CD1c-positive myeloid dendritic cell (primary cell): ENCODE data around the gene SAMD4A.
A peak's percentile ranks its signal among the peaks of the same experiment; 100 is the strongest.
"Not testable (repeated sequence)": the region's sequence is repeated elsewhere in the genome, so short reads cannot be mapped to it uniquely, and the experiment has no call there.

ENCODE experiments used
- DNase-seq: peaks from one replicate; pipeline ENCODE4 v3.0.0-alpha.2; 2016; ENCODE audit errors: extremely low spot score

The SAMD4A gene

DNA sequence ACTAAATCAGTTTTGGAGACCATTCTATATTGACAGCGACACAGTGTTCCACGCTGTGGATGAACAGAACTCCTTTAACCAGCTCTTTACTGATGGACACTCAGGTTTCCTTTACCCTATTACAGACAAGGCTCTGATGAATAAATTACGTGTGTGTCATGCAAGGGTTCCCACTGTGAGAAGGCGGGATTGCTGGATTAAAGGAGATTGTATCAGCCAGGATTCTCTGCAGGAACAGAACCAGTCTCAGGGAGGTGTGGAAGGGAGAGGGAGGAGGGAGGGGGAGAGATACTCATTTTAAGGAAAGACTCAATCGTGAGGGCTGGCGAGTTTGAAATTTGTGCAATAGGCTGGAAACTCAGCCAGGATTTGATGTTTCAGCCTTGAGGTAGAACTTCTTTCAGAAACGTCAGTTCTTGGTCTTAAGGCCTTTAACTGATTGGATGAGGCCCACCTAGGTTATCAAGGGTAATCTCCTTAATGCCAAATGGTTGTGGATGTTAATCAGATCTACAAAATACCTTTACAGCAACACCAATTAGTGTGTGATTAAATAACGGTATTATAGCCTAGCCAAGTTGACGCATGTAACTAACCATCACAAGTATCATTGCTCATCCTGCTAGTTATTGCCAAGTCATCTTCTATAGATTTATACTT, 231.7 kb downstream of the SAMD4A start:
- no peak for DNase-seq

DNA sequence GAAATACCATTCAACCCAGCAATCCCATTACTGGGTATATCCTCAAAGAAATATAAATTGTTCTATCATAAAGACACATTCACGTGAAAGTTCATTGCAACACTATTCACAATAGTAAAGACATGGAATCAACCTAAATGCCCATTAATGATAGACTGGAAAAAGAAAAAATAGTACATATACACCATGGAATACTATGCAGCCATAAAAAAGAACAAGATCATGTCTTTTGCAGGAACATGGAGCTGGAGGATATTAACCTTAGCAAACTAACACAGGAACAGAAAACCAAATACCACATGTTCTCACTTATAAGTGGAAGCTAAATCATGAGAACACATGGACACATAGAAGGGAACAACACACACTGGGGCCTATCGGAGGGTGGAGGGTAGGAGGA, 234.6 kb downstream of the SAMD4A start:
- not testable (repeated sequence) for DNase-seq

DNA sequence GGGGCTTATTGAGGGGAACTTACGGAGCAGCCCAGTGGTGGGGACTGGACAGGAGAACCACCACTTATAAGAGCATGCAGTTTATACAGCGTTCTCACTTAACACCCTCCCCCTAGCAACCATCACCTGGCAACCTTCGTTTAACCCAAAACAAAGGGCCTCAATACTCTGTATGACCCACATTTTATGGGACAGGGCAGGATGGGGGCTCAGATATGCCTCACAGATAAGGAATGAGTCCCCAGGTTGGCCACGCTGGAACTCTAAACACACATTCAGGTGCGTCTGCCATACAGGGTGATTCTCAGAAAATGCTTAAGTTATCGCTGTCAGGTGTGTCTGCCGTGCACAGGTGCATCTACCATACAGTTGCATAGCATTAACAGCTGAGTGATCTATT, 236.5 kb downstream of the SAMD4A start:
- no peak for DNase-seq

DNA sequence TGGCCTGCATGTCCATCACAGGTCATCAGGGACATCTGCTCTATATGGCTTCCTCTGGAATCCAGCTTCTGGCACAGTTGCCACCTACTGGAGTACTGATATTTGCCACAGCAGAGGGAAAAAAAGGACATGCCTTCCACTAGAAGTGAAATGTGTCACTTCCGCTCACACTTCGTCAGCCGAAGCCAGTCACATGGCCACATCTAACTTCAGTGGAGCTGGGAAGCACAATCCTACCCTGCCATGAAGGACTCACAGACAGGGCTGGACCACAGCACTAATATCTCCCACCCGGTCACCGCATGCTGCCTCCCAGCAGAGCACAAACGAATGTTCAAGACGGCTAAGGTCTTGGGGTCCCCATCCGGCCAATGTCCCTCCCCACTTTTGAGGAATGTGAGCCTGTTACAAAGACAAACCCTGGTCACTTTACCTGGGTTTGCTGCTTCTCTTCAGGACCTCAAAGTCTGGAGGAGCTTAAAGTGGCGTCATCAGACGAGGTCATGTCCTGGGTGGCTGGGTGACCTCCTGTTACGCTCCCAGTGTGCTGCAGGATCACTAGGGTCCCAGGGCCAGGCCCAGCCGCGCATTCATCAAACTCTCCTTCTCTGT, 237.1 kb downstream of the SAMD4A start:
- no peak for DNase-seq

DNA sequence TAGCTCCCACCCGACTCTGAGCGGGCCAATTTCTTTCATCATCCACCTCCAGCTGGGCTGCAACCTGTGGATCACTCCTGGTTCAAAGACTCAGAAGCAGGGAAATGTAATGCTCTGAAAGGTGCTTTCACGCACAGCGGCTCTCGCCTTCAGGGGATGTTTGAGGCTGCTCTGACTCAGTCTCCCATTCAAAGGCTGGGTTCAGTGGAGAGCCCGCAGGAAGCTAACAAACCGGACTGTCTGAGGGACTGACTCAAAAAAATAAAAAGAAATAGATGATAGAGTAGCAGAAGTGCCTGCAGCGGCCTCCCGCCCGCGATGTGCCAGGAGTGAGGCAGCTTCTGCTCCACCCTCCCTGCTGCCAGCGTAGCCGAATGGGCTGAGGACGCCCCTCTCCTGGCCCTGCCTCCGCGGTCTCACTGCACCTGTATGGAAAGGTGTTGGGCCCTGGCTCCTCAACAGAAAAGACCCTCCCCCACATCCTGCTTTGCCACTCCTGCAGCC, 237.7 kb downstream of the SAMD4A start:
- no peak for DNase-seq

DNA sequence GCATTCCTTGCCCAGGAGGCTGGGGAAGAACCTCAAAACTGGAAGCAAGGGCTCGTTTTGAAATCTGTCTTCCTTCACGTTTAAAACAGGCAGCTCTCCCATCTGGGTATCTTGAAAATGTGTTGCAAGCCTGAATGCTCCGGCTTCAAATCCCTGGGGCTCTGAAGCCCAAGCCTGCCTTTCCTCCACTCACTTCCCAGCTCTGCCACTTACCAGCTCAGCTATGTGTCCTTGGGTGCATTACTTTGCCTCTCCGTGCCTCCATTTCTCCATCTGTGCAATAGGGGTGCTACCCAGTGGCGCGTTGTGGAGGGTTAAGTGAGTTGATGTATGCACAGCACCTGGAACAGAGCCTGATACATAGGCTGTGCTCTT, 238.1 kb downstream of the SAMD4A start:
- DNase-seq = no peak

DNA sequence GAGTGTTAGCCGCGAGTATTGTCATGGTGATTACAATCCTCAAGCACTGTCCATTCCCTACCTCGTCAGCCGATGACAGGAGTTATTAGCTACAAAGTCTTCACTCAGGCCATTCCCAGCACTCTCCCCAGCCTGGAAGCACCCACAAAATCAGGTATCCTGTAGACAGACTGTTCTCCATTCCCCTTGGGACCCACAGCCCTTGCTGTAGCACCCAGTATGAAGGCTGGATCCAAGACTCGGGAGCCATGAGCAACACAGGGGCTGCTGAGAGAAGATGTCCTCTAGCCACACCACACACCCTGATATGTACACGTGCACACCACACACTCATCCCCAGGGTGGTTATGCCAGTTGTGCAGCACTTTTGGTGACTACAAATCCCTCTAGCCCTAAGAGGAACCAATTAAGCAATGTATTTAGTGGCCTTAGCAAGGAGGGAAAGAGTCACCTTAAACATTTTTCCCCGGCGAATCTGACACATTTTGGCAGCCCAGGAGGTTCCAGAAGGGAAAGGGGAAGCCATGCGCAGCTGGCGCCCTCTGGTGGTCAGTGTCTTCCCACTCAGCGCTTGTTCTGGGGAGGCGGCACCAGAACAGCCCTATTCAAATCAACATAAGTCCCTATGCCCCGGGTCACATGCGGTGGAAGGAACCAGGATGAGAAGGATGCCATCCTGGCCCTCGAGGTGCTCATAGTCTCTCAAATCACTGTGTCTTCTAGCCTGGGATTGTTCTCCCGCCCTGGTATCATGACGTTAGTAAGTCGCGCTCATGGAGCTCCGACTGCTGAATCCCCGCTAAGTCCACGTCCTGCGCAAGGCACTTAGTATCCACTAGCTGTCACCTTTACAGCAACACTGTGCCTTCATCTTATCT, 238.8 kb downstream of the SAMD4A start:
- peak; percentile 87 for DNase-seq

DNA sequence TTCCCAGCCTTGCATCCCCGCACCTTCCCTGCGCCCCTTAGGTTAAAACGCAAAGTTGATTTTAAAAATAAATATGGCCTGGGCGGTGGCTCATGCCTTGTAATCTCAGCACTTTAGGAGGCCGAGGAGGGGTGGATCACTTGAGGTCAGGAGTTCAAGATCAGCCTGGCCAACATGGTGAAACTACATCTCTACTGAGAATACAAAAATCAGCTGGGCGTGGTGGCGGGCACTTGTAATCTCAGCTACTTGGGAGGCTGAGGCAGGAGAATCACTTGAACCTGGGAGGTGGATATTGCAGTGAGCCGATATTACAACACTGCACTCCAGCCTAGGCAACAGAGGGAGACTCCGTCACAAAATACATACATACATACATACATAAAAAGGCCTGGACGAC, 239.7 kb downstream of the SAMD4A start:
- no peak for DNase-seq

DNA sequence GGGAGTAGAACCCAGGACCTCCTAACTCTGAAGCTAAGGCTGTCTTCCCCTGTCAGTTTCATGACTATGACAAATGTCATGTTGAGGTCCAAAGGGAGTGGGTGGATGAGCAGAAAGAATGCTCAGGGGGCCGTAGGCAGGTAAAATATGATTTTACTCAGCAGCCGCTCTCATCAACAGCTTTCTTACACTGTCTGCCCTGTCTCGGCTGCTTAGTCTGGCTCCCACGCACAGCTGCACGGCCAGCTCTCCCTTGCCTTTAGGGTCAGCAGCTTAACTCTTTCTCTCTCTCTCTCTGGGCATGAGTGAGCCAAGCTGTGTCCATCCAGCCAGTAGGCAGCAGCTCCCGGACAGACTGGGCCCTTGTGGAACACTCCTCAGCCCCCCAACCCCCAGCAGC, 240.5 kb downstream of the SAMD4A start:
- no peak for DNase-seq

DNA sequence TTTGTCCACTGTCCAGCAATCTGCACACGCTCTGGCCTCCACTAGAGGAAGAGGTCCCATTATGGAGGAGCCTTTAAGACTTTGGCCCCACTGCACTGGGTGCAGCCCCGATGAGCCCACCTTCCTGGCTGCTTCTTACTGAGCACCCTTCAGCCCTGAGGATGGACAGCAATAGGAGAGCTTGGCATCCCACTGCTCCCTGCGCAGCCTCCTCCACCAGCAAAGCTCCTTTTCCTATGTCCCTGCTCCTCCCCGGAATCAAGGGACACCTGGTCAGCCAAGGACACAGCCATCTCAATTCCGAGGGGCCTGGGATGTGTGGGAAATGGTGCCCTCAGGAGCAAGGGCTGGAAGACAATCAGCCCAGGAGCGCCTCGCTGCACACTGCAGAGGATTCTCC, 241.0 kb downstream of the SAMD4A start:
- no peak for DNase-seq

DNA sequence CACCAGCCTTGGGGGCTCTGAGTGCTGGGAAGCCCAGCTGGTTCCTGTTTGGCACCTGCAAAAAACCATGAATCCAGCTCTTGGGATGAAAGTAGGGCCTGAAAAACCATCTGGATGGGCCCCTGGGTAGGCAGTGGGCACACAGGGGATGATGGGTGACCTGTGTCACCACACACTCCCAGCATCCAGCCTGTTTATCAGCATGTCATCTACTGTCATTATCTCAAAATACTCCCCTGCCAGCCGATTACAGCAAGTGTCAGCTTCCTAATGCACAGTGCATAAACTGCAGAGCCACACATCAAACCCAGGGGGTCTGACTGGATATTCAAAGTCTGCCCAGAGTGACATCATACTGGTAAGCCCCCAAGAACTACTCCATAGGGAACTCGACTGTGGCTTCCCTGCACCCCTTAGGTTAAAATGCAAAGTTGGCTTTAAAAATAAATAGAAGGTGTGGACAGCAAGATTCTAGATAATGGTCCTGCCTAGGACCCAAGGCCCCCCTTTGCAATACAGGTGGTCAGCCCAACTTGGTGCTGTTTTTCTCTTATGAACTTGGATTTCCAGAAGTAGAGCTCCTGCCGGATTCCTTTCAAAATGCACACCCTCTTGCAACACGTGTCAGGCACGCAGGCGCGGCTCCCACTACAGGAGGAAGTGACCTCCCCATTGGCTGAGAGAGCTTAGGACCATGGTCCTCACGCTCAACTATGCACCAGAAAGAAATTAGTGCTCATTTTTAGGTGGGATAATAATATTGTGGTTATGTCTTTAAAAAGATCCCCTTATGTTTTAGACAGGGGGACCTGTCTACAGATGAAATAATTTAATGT, 241.6 kb downstream of the SAMD4A start:
- no peak for DNase-seq

DNA sequence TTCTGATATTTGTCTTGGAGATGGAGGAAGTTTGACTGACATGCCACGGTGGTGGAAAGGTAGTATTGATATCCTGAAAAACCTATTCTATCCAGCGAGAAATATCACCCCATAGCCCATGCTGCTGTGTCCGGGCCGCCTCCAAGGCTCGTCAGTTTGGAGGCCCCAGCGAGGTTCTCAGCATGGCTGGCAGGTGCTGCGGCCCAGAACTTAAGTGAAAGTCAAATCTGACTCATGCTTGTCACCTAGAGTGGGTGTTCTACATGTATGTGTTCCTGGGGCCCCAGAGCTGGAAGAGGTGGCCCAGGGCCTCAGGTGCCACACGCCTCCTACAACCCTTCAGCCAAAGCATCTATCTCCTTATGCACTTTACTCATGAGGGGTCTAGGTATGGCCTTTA, 242.8 kb downstream of the SAMD4A start:
- no peak for DNase-seq

DNA sequence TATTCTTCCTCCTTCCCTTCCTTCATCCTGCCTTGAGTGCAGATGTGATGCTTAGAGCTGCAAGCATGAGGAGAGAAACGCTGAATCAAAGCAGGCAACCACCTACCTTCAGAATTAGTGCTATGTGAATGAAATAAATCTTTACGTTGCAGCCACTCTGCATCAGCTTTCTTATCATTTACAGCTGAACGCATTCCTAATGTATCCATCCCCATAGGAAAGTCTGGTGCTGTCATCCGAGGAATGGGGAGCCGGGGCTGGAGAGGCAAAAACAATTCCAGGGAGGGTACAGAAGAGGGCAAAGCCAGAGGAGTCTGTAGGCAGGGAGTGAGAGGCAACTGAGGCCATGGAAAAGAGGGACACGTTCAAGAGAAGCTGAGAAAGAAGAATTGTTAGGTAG, 245.7 kb downstream of the SAMD4A start:
- DNase-seq = no peak

DNA sequence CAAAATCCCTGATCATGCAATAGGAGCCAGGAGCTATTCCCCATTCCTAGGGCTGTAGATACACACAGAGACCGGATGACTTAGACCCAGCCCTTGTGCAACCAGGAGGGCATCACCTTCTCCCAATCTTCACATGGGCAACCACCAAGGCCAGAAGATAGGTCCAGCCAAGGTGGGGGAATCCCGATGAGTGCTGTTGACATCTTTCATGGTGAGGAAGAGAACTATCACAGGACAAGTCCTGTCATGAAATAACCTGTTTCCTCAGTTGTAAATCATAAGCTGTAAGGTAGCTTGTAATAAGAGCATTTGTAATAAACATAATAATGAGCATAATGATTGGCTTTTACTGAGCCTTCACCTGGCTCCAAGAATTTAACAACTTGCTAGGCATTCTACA, 246.2 kb downstream of the SAMD4A start:
- no peak for DNase-seq

DNA sequence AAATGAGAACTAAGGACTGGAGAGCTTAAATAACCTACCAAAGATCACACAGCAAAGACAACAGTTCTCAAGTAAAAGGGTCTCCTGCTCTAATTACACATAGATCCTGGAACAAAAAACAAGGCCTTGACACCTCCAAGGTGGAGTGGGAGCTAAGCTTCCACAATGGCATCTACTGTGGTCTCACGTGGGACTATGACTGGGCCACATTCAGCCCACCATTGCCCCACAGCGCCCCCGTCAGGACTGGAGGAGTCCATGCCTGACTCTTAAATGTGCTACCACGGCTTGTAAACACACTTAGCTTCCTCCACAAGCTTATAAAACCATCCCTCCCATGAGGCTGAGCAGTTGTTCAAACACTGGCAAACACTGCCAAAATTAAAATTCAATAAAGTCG, 247.1 kb downstream of the SAMD4A start:
- peak; percentile 4 for DNase-seq

DNA sequence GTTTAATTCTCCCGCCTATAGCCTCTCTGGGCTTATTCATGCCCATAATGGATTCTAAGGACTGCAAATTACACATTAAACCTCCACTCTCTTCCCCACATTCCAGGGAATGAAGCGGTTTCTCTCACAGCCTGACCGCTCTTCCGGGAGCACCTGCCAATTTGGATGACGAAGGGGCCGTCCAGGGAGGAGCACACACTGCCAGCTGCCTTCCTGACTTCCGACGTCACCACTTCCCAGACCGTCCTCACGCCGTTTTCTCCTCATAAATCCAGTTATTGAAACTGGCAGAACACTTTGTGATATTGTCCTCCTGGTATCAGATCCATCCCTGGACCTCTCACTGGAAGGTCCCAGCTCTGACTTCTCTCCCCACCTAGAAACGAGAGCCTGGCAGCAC, 248.1 kb downstream of the SAMD4A start:
- no peak for DNase-seq

DNA sequence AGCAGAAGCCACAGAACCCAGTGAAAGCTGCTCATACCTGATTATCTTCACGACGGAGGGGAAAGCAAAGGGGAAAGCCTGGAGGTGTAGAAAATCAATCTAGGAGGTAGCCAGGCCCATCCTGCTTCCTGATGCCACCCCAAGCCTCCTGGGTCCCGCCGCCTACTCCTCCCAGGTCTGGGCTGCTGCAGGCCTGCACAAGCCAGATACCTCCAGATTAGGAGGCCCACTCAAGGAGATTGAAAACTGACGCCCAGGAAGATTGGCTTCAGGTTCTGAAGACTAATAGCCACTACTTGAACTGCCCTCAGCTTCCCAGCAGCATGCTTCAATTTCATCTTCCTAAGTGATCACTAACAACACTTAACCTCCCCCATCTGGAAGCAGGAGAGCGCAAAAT, 248.6 kb downstream of the SAMD4A start:
- DNase-seq = no peak

DNA sequence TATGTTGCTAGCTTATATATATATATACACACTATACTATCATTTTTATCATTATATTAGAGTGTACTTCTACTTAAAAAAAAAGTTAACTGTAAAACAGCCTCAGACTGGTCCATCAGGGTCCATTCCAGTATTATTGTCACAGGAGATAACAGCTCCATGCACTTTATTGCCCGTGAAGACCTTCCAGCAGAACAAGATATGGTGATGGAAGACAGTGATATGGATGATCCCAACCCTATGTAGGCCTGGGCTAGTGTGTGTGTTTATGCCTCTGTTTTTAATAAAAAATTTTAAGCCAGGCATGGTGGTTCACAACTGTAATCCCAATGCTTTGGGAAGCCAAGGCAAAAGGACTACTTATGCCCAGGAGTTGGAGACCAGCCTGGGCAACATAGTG, 249.5 kb downstream of the SAMD4A start:
- no peak for DNase-seq

DNA sequence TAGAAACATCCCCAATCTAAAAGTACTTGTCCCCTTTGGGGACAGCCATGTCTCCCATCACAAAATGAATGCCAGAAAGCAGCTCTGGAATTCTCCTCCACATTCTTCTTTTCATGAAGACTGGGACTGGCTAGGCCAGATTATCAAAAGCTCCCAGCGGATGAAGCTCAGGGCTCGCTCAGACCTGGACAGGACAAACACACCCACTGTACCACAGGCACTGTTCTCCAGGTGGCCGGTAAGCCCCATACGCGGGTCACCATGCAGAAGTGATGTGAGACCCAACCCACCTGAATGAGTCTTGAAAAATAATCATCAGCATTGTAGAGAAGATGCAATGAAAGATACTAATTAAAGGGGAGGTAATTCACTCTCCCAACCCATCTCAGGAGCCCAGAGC, 250.6 kb downstream of the SAMD4A start:
- DNase-seq = no peak

DNA sequence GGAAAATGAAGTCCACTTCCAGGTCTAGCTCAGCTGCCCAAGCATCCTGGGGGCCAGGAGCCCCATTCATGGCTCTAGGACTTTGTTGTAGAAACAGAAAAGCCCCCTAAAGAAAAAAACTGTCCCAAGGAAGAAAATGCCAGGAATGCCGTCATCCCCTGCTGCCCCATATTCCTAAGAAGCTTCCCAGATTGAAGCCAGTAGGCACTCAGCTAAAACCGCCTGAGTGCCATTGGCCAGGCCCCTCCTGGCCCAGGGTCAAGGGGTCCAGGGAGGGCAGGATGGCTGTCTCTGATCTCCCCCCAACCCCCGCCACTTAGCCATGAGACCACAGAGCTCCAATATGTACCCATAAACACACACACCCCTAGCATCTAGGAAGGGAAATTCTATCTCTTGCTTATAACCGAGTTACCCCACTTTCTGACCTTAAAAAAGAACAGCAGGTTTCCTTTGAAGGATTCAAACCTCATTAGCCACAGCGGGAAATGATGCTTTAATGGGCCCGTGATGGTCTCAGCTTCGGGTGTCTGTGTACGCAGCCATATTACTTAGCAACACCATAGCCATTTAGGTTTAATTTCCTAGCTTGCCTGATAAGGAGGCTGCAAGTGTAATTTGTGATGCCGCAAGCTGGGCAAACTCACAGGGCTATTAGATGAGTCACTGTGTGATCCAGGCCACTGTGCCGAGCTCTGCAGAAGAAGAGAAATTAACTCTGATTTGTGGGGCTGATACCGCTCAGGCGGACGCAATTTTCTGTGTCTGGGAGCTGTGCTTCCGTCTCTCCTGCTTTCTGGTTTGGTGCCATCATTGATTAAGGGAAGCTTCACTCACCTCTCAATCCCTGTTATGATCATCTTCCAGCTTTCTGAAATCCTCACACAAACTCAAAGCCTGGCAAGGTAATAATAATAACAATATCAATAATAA, 251.5 kb downstream of the SAMD4A start:
- no peak for DNase-seq

DNA sequence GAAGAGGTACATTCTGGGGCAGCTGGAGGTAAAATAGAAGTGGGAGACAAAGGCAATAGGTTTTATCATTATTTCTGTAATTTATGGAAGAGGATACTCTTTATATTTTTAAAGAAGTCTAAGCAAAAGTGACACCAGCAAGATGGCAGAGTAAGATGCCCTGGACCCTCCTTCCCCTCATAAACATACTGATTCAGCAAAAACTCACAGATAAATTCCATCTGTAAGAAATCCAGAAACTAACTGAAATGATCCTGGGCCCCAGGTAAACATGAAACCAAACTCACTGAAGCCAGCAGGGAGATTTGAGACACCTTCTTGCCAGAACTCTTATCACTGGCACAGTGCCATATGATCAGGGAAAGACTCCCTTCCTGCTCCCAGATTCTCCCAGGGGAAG, 255.8 kb downstream of the SAMD4A start:
- no peak for DNase-seq
